Neuronal stem cell (in vitro differentiated cells): ENCODE measurements around the gene SLC32A1.

ENCODE experiments used
- DNase-seq: peaks from one replicate; pipeline ENCODE4 v3.0.0-alpha.2; 2013; ENCODE audit warnings: low spot score
- H2AFZ ChIP-seq: one replicate; pipeline ENCODE4 v1.6.1; 2013; ENCODE audit warnings: mild to moderate bottlenecking, low read length, inconsistent platforms
- H2AK5ac ChIP-seq: 2 replicates; pipeline ENCODE4 v1.6.1; 2013; ENCODE audit warnings: low read depth, mild to moderate bottlenecking, inconsistent platforms, low read length, moderate library complexity, mixed read lengths
- H2BK120ac ChIP-seq: 2 replicates; pipeline ENCODE4 v1.6.1; 2013; ENCODE audit warnings: low read depth, mild to moderate bottlenecking, inconsistent platforms, low read length, moderate library complexity, mixed read lengths
- H2BK12ac ChIP-seq: one replicate; pipeline ENCODE4 v1.6.1; 2013; ENCODE audit warnings: low read length, inconsistent platforms
- H2BK15ac ChIP-seq: 2 replicates; pipeline ENCODE4 v1.6.1; 2013; ENCODE audit warnings: mild to moderate bottlenecking, low read length, inconsistent platforms, mixed read lengths
- H2BK5ac ChIP-seq: one replicate; pipeline ENCODE4 v1.6.1; 2013; ENCODE audit warnings: inconsistent platforms, mild to moderate bottlenecking, low read length, moderate library complexity
- H3K14ac ChIP-seq: one replicate; pipeline ENCODE4 v1.6.1; 2013; ENCODE audit warnings: low read length, inconsistent platforms
- H3K18ac ChIP-seq: 2 replicates; pipeline ENCODE4 v1.6.1; 2013; ENCODE audit warnings: low read length, inconsistent platforms
- H3K23ac ChIP-seq: 2 replicates; pipeline ENCODE4 v1.6.1; 2013; ENCODE audit warnings: low read depth, mild to moderate bottlenecking, mixed read lengths, low read length, inconsistent platforms; ENCODE audit not compliant: poor library complexity
- H3K27ac ChIP-seq: replicated peaks from 3 replicates; pipeline ENCODE4 v1.5.1; 2013; ENCODE audit warnings: low read length, inconsistent platforms
- H3K27me3 ChIP-seq, 3 experiments: 2 replicates each; pipeline ENCODE4 v1.6.1; 2013; ENCODE audit warnings: low read length in 3 of 3, mild to moderate bottlenecking in 2 of 3, inconsistent platforms in 1 of 3, low read depth in 1 of 3, mixed read lengths in 1 of 3, moderate library complexity in 1 of 3; ENCODE audit not compliant: control insufficient read depth in 3 of 3, insufficient read depth in 3 of 3
- H3K36me3 ChIP-seq, 2 donors: replicated peaks in 1 of 2; 2 replicates each; pipeline ENCODE4 v1.6.1; 2013; ENCODE audit warnings: low read length in 2 of 2; ENCODE audit not compliant: control insufficient read depth in 2 of 2, insufficient read depth in 2 of 2
- H3K4ac ChIP-seq: 2 replicates; pipeline ENCODE4 v1.6.1; 2013; ENCODE audit warnings: inconsistent platforms, mild to moderate bottlenecking, low read length, moderate library complexity
- H3K4me1 ChIP-seq, 2 donors: 1 replicate in 1 of 2; 2 replicates in 1 of 2; pipeline ENCODE4 v1.6.1; 2013; ENCODE audit warnings: low read length in 2 of 2, low read depth in 1 of 2; ENCODE audit not compliant: control insufficient read depth in 2 of 2, insufficient read depth in 1 of 2
- H3K4me2 ChIP-seq: one replicate; pipeline ENCODE4 v1.6.1; 2013; ENCODE audit warnings: mild to moderate bottlenecking, low read length, inconsistent platforms; ENCODE audit not compliant: insufficient read depth, poor library complexity, severe bottlenecking
- H3K4me3 ChIP-seq, 2 donors: 2 replicates each; pipeline ENCODE4 v1.5.1; 2013; ENCODE audit warnings: low read length in 2 of 2, mild to moderate bottlenecking in 2 of 2, inconsistent platforms in 1 of 2, moderate library complexity in 1 of 2
- H3K79me1 ChIP-seq: one replicate; pipeline ENCODE4 v1.6.1; 2013; ENCODE audit warnings: low read depth, mild to moderate bottlenecking, inconsistent platforms, low read length, moderate library complexity
- H3K9ac ChIP-seq: one replicate; pipeline ENCODE4 v1.6.1; 2013; ENCODE audit warnings: mild to moderate bottlenecking, low read depth, low read length, inconsistent platforms; ENCODE audit not compliant: poor library complexity
- H3K9me3 ChIP-seq, 2 donors: replicated peaks in 1 of 2; 2 replicates each; pipeline versions ENCODE3 to v1.6.1; 2013; ENCODE audit warnings: low read length in 2 of 2, mild to moderate bottlenecking in 2 of 2, inconsistent platforms in 1 of 2, low read depth in 1 of 2, mixed read lengths in 1 of 2, moderate library complexity in 1 of 2; ENCODE audit not compliant: control insufficient read depth in 2 of 2, insufficient read depth in 1 of 2
- H4K8ac ChIP-seq: one replicate; pipeline ENCODE4 v1.6.1; 2013; ENCODE audit warnings: low read depth, mild to moderate bottlenecking, inconsistent platforms, low read length, moderate library complexity
- H4K91ac ChIP-seq: one replicate; pipeline ENCODE4 v1.6.1; 2013; ENCODE audit warnings: low read length, low read depth, mild to moderate bottlenecking, inconsistent platforms; ENCODE audit not compliant: poor library complexity
- WGBS, 2 donors: extraction: QIAGEN DNeasy Blood & Tissue Kit; methylation state at CpG; one replicate each; pipeline ENCODE4 v1.1.7; 2013; ENCODE audit warnings: missing lambda C conversion rate in 2 of 2, mixed read lengths in 1 of 2; ENCODE audit not compliant: insufficient read length in 2 of 2, insufficient replicate concordance in 1 of 2; ENCODE audit errors: extremely low coverage in 2 of 2; 5-methylcytosine and 5-hydroxymethylcytosine counted together

SLC32A1 gene

DNA sequence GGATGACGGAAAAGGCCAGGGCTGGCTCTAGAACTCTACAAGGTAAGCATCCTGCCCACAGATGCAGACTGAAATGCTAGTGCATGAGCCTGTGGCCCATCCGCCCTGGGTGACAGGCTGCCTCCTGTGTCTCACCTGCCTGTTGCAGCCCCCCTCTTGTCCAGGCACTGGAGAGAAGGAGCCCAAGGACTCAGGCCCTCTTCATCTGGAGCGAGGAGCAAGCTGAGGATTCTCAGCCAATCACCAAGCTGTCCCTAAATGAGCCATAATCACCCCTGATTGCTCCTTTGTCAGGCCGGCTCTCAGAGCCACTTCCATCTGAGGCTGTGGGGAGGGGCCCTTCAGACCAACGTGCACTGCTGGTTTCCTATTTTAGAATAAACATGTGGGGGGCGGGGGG is 10.0 kb upstream of the SLC32A1 start:
- Histone ChIP-seq H4K91ac (no peak overlapping the region), H3K4me3 (no peak overlapping the region), H2BK5ac (peak overlapping the region; percentile 0), H3K4ac (no peak overlapping the region), H3K27ac (no peak overlapping the region), H3K9me3 (no peaks in the 10 kb centered on the region), H2AK5ac (no peak overlapping the region), H2AFZ (no peak overlapping the region), H3K23ac (peak overlapping the region; percentile 35), H2BK120ac (no peak overlapping the region), H2BK15ac (no peak overlapping the region), H3K27me3 (peaks cover 0 to 56% (median 8%) of the 10 kb centered on the region in 3 experiments), H3K79me1 (no peaks in the 10 kb centered on the region), H2BK12ac (no peak overlapping the region), H3K36me3 (no peaks in the 10 kb centered on the region), H3K9ac (no peak overlapping the region), H3K14ac (no peak overlapping the region), H4K8ac (no peak overlapping the region), H3K18ac (peak overlapping the region; percentile 79), H3K4me2 (no peak overlapping the region), H3K4me1 (peaks cover 0 to 4% of the 10 kb centered on the region in 2 donors)
- WGBS, 2 donors: no CpG with 5 or more reads among the region's 6 CpGs
- no peak for DNase-seq

DNA sequence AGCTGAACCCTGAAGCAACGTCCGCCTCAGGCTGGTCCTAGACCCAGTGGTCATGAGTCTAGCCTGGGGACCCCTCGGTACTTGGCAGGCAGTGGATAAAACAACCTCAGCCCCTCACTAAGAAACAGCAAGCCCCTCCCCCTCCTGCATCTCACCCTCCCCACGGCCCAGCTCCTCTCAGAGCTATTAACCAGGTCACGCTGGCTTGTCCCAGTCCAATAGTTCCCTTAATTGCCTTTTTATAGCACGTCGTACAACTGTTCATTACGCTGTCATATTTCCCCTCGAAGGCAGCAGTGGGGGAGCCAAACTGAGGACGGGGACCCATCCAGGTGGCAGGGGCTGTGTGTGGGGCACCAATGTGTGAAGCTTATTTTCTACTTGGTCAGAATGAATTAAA is 8.6 kb upstream of the SLC32A1 start:
- H3K23ac ChIP-seq: no peak overlapping the region
- H3K4me3 ChIP-seq: no peak overlapping the region
- H3K27me3 ChIP-seq: peaks cover 0 to 69% (median 17%) of the 10 kb centered on the region in 3 experiments
- no peak overlapping the region for H2AFZ ChIP-seq
- no peaks in the 10 kb centered on the region for H3K9me3 ChIP-seq
- no peak overlapping the region for H3K14ac ChIP-seq
- H3K27ac ChIP-seq: no peak overlapping the region
- H4K8ac ChIP-seq: no peak overlapping the region
- H2BK120ac ChIP-seq: no peak overlapping the region
- no peak overlapping the region for H3K4ac ChIP-seq
- no peak overlapping the region for H2BK15ac ChIP-seq
- no peaks in the 10 kb centered on the region for H3K36me3 ChIP-seq
- H3K18ac ChIP-seq: no peak overlapping the region
- no peak overlapping the region for H3K9ac ChIP-seq
- no peak overlapping the region for H2BK5ac ChIP-seq
- H3K79me1 ChIP-seq: no peaks in the 10 kb centered on the region
- H4K91ac ChIP-seq: no peak overlapping the region
- DNase-seq: no peak
- no peak overlapping the region for H3K4me2 ChIP-seq
- WGBS, 2 donors: no CpG with 5 or more reads among the region's 10 CpGs
- peaks cover 0 to 12% of the 10 kb centered on the region in 2 donors for H3K4me1 ChIP-seq
- no peak overlapping the region for H2BK12ac ChIP-seq
- no peak overlapping the region for H2AK5ac ChIP-seq

DNA sequence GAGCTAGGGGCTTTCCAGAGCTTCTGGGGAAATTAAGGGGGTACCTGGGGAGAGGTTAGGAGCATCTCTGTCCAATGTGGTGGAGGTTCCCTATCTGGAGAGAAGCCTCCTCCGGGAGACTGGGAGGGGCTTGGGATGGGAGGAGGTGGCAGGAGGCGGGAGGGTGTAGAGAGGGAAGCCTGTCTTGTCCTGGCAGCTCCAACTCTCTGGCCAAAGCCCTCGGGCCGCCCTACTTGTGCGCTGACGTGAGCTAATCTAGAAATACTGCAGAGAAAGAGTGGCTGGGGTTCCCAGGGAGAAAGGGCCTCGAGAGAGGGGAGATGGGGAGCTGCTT is 1.6 kb upstream of the SLC32A1 start:
- H3K18ac ChIP-seq: no peak overlapping the region
- no peak overlapping the region for H4K91ac ChIP-seq
- H3K79me1 ChIP-seq: no peaks in the 10 kb centered on the region
- no CpG with 5 or more reads among the region's 7 CpGs for WGBS, 2 donors
- H3K4me1 ChIP-seq: peaks cover 6 to 33% of the 10 kb centered on the region in 2 donors
- no peak overlapping the region for H2BK120ac ChIP-seq
- H3K9ac ChIP-seq: no peak overlapping the region
- H3K4ac ChIP-seq: no peak overlapping the region
- H3K4me3 ChIP-seq: no peak overlapping the region
- no peak overlapping the region for H2BK15ac ChIP-seq
- H3K36me3 ChIP-seq: no peaks in the 10 kb centered on the region
- no peak overlapping the region for H4K8ac ChIP-seq
- H3K27me3 ChIP-seq: peaks cover 48 to 100% (median 86%) of the 10 kb centered on the region in 3 experiments
- no peak overlapping the region for H3K23ac ChIP-seq
- H3K4me2 ChIP-seq: no peak overlapping the region
- no peak overlapping the region for H2AK5ac ChIP-seq
- H3K9me3 ChIP-seq: peaks cover 2 to 6% of the 10 kb centered on the region in 2 donors
- H2AFZ ChIP-seq: no peak overlapping the region
- H3K14ac ChIP-seq: no peak overlapping the region
- H2BK5ac ChIP-seq: no peak overlapping the region
- no peak overlapping the region for H3K27ac ChIP-seq
- DNase-seq: no peak
- H2BK12ac ChIP-seq: no peak overlapping the region

DNA sequence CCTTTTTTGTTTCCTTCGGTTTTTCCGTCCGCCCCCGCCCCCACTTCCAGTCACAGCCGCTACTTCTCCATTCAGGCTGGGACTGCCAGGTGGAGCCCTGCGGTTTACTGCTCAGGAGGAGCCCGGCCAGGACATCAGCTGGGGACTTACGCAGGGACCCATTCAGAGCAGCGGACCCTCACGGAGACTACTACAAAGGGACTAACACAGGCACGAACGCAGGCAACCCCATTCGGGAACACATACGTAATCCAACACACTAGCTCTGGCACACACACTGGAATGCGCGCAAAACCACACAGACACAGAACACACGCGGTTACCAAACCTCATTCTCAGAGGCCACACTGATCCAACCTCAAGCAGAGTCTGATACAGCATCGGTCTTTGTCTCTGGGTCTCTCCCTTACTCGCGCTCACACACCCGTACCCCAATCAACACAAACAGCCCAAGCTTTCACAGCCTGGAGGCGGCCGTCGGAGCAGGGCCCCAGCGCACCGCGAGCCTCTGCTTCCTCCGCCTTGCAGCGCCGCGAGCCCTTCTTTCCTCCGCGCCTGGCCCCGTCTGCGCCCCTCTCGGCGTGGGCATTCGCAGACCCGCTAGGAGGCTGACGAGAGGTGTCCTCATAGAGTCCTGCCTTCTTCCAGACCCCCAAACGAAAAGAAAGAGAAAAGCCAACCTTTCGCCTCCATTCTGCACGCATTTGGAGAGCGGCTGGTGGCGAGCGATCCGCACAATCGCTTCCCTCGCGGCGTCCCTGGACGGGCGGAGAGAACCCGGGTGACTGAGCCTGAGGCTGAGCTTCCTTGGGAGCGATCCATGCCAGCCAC is 1.1 kb upstream of the SLC32A1 start:
- H2BK5ac ChIP-seq: peak overlapping the region; percentile 7
- H2AFZ ChIP-seq: peak overlapping the region; percentile 82
- no peaks in the 10 kb centered on the region for H3K79me1 ChIP-seq
- no peak overlapping the region for H3K4ac ChIP-seq
- no peak overlapping the region for H3K9ac ChIP-seq
- no peak overlapping the region for H3K23ac ChIP-seq
- H3K4me1 ChIP-seq: peaks cover 6 to 34% of the 10 kb centered on the region in 2 donors
- no peak overlapping the region for H2AK5ac ChIP-seq
- H2BK12ac ChIP-seq: no peak overlapping the region
- H4K8ac ChIP-seq: no peak overlapping the region
- no peaks in the 10 kb centered on the region for H3K36me3 ChIP-seq
- no peak for DNase-seq
- H4K91ac ChIP-seq: no peak overlapping the region
- H3K27ac ChIP-seq: no peak overlapping the region
- no peak overlapping the region for H2BK120ac ChIP-seq
- no peak overlapping the region for H2BK15ac ChIP-seq
- peak overlapping the region; percentile 92 for H3K18ac ChIP-seq
- H3K4me2 ChIP-seq: peak overlapping the region; percentile 72
- no peak overlapping the region for H3K4me3 ChIP-seq
- H3K9me3 ChIP-seq: peaks cover 5 to 9% of the 10 kb centered on the region in 2 donors
- WGBS, 2 donors: no CpG with 5 or more reads among the region's 56 CpGs
- peaks cover 54 to 100% (median 92%) of the 10 kb centered on the region in 3 experiments for H3K27me3 ChIP-seq
- H3K14ac ChIP-seq: no peak overlapping the region
